ENCODE data around the gene TNFSF8. TPM values are rescaled to one million over a fixed set of nuclear protein-coding genes. Genes with fewer than 3 reads are reported as not detected.

Gene TNFSF8
- polyA plus RNA-seq, 1 donor from 2014 or later, result not detected

DNA sequence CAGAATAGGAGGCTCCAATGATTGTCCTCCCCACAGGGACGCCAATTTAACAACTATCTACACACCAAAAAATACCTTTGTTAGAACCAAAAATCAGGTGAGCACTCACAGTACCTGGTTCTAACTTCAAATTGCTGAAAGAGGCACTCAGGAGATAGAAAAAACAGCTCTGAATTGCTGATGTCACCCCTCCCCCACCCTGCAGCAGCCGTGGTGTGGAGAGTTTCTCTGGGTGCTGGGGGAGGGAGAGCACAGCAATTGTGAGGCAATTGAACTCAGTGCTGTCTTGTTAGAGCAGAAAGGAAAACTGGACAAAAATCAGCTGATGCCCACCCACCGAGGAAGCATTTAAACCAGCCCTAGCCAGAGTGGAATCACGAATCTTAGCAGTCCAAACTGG lies 41.8 kb downstream of the TNFSF8 start:
- no peaks in the 10 kb centered on the region for H3K9me2 ChIP-seq (ENCODE audit: insufficient read depth, low read length)
- no peaks in the 10 kb centered on the region for H3F3A ChIP-seq (ENCODE audit: insufficient read depth, low read length, poor library complexity, severe bottlenecking)
- H3K27ac ChIP-seq (ENCODE audit: low read length), result no peak overlapping the region
- H3K9me3 ChIP-seq (ENCODE audit: low read length), result no peaks in the 10 kb centered on the region
- H2AFZ ChIP-seq (ENCODE audit: low read depth, low read length), result no peak overlapping the region
- H4K20me1 ChIP-seq (ENCODE audit: insufficient read depth), result no peaks in the 10 kb centered on the region
- H3K36me3 ChIP-seq (ENCODE audit: insufficient read depth, low read length), result no peaks in the 10 kb centered on the region
- no peak overlapping the region for H3K4me3 ChIP-seq (ENCODE audit: low read length)
- no peaks in the 10 kb centered on the region for H3K27me3 ChIP-seq (ENCODE audit: insufficient read depth, low read depth, low read length)
- H3K4me2 ChIP-seq (ENCODE audit: low read length), result no peak overlapping the region
- H3K79me2 ChIP-seq (replicated peaks; ENCODE audit: insufficient read depth, low read length), result no peaks in the 10 kb centered on the region
- TF ChIP-seq, protein P1, sequence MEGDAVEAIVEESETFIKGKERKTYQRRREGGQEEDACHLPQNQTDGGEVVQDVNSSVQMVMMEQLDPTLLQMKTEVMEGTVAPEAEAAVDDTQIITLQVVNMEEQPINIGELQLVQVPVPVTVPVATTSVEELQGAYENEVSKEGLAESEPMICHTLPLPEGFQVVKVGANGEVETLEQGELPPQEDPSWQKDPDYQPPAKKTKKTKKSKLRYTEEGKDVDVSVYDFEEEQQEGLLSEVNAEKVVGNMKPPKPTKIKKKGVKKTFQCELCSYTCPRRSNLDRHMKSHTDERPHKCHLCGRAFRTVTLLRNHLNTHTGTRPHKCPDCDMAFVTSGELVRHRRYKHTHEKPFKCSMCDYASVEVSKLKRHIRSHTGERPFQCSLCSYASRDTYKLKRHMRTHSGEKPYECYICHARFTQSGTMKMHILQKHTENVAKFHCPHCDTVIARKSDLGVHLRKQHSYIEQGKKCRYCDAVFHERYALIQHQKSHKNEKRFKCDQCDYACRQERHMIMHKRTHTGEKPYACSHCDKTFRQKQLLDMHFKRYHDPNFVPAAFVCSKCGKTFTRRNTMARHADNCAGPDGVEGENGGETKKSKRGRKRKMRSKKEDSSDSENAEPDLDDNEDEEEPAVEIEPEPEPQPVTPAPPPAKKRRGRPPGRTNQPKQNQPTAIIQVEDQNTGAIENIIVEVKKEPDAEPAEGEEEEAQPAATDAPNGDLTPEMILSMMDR (IDR thresholded peaks at IDR 0.05; ENCODE audit: poor library complexity, severe bottlenecking), result no peak
- TF ChIP-seq, protein P2, sequence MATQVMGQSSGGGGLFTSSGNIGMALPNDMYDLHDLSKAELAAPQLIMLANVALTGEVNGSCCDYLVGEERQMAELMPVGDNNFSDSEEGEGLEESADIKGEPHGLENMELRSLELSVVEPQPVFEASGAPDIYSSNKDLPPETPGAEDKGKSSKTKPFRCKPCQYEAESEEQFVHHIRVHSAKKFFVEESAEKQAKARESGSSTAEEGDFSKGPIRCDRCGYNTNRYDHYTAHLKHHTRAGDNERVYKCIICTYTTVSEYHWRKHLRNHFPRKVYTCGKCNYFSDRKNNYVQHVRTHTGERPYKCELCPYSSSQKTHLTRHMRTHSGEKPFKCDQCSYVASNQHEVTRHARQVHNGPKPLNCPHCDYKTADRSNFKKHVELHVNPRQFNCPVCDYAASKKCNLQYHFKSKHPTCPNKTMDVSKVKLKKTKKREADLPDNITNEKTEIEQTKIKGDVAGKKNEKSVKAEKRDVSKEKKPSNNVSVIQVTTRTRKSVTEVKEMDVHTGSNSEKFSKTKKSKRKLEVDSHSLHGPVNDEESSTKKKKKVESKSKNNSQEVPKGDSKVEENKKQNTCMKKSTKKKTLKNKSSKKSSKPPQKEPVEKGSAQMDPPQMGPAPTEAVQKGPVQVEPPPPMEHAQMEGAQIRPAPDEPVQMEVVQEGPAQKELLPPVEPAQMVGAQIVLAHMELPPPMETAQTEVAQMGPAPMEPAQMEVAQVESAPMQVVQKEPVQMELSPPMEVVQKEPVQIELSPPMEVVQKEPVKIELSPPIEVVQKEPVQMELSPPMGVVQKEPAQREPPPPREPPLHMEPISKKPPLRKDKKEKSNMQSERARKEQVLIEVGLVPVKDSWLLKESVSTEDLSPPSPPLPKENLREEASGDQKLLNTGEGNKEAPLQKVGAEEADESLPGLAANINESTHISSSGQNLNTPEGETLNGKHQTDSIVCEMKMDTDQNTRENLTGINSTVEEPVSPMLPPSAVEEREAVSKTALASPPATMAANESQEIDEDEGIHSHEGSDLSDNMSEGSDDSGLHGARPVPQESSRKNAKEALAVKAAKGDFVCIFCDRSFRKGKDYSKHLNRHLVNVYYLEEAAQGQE (IDR thresholded peaks at IDR 0.05; ENCODE audit: borderline replicate concordance), result no peak
- TF ChIP-seq POLR2AphosphoS5 (IDR thresholded peaks at IDR 0.05) (no peak), EZH2 (IDR thresholded peaks at IDR 0.05; ENCODE audit: borderline replicate concordance, insufficient read depth, low read length, poor library complexity, severe bottlenecking) (no peak), MXI1 (conservative IDR thresholded peaks at IDR 0.05; ENCODE audit: poor library complexity, severe bottlenecking) (no peak), RAD21 (conservative IDR thresholded peaks at IDR 0.05) (no peak), EP300 (conservative IDR thresholded peaks at IDR 0.05; ENCODE audit: poor library complexity, severe bottlenecking) (no peak), SMC3 (conservative IDR thresholded peaks at IDR 0.05; ENCODE audit: poor library complexity) (no peak), TAF1 (IDR thresholded peaks at IDR 0.05; ENCODE audit: low read depth) (no peak)
- H3K9ac ChIP-seq (ENCODE audit: low read length), result no peak overlapping the region

DNA sequence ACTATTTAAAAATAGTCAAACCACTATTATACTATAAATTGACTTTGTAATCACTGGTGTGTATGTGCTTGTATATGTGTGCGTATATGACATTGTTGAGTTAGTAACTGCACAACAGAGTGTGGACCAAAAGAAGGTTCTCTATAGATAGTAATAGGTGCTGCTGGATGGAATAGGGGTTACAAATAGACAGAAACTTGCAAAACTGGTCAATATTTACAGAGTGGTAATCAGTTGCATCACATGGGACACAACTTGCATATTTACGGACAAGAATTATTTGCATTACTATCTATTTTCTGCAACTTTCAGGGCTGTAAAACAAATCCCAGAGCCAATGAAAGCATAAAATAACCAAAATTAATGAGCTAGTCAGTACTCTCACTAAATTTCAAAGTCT lies 42.4 kb downstream of the TNFSF8 start:
- Histone ChIP-seq H3K9me3 (ENCODE audit: low read length) (no peaks in the 10 kb centered on the region), H3K79me2 (replicated peaks; ENCODE audit: insufficient read depth, low read length) (no peaks in the 10 kb centered on the region), H3K4me3 (ENCODE audit: low read length) (no peak overlapping the region), H3K27ac (ENCODE audit: low read length) (no peak overlapping the region), H4K20me1 (ENCODE audit: insufficient read depth) (no peaks in the 10 kb centered on the region), H3K9me2 (ENCODE audit: insufficient read depth, low read length) (no peaks in the 10 kb centered on the region), H3F3A (ENCODE audit: insufficient read depth, low read length, poor library complexity, severe bottlenecking) (no peaks in the 10 kb centered on the region), H3K9ac (ENCODE audit: low read length) (no peak overlapping the region), H3K4me2 (ENCODE audit: low read length) (no peak overlapping the region), H2AFZ (ENCODE audit: low read depth, low read length) (no peak overlapping the region), H3K36me3 (ENCODE audit: insufficient read depth, low read length) (no peaks in the 10 kb centered on the region), H3K27me3 (ENCODE audit: insufficient read depth, low read depth, low read length) (no peaks in the 10 kb centered on the region)
- TF ChIP-seq RAD21 (conservative IDR thresholded peaks at IDR 0.05), result no peak
- TF ChIP-seq, protein P1 (IDR thresholded peaks at IDR 0.05; ENCODE audit: poor library complexity, severe bottlenecking), result no peak
- no peak for TF ChIP-seq TAF1 (IDR thresholded peaks at IDR 0.05; ENCODE audit: low read depth)
- TF ChIP-seq EZH2 (IDR thresholded peaks at IDR 0.05; ENCODE audit: borderline replicate concordance, insufficient read depth, low read length, poor library complexity, severe bottlenecking), result no peak
- TF ChIP-seq POLR2AphosphoS5 (IDR thresholded peaks at IDR 0.05), result no peak
- TF ChIP-seq, protein P2 (IDR thresholded peaks at IDR 0.05; ENCODE audit: borderline replicate concordance), result no peak
- TF ChIP-seq MXI1 (conservative IDR thresholded peaks at IDR 0.05; ENCODE audit: poor library complexity, severe bottlenecking), result no peak
- no peak for TF ChIP-seq SMC3 (conservative IDR thresholded peaks at IDR 0.05; ENCODE audit: poor library complexity)
- TF ChIP-seq EP300 (conservative IDR thresholded peaks at IDR 0.05; ENCODE audit: poor library complexity, severe bottlenecking), result no peak

All from neural cell (in vitro differentiated cells).